Upper lobe of right lung (tissue), 1 donor: ENCODE data around the gene DHX15. TPM values are rescaled to one million over a fixed set of nuclear protein-coding genes. Genes with fewer than 3 reads are reported as not detected.

ENCODE experiments used
- ATAC-seq: fragments of 200-7000 bp; cut with Tn5 transposase; one replicate; pipeline ENCODE4 v1.9.1; 2020; ENCODE audit warnings: mild to moderate bottlenecking, moderate library complexity
- DNase-seq: peaks from one replicate; pipeline ENCODE4 v3.0.0-alpha.2; 2020
- H3K27ac ChIP-seq: fragments of 200-600 bp; one replicate; pipeline ENCODE4 v1.8.0; 2022
- H3K27me3 ChIP-seq: fragments of 200-600 bp; one replicate; pipeline ENCODE4 v1.8.0; 2022; ENCODE audit warnings: mild to moderate bottlenecking
- H3K36me3 ChIP-seq: fragments of 200-600 bp; one replicate; pipeline ENCODE4 v1.8.0; 2022
- H3K4me1 ChIP-seq: fragments of 200-600 bp; one replicate; pipeline ENCODE4 v1.8.0; 2022
- H3K4me3 ChIP-seq: fragments of 200-600 bp; one replicate; pipeline ENCODE4 v1.8.0; 2022; ENCODE audit warnings: mild to moderate bottlenecking
- H3K9me3 ChIP-seq: fragments of 200-600 bp; one replicate; pipeline ENCODE4 v1.8.0; 2022
- intact Hi-C: fragments of 100-400 bp; cut with DNase I; formaldehyde crosslinking; loops from one replicate; pipeline ENCODE4 v1.11.0; 2022
- total RNA-seq: library from RNA; stranded (reverse); fragmentation: NEBNext Ultra II Directional; extraction: Animal tissue kit (Norgen Biotek cat#: 25700); gene quantifications from one replicate; pipeline ENCODE4 v1.2.1, GENCODE V29; 2021
- TF ChIP-seq, protein P1 (sequence below): fragments of 200-600 bp; IDR thresholded peaks from one replicate; pipeline ENCODE4 v1.8.0; 2022; ENCODE audit warnings: antibody characterized with exemption
- donor health status: DM: no; HTN: yes; CAD: no; lungs with severe emphysema.

DHX15 gene
- total RNA-seq, 1 donor from 2014 or later: 101 TPM

DNA sequence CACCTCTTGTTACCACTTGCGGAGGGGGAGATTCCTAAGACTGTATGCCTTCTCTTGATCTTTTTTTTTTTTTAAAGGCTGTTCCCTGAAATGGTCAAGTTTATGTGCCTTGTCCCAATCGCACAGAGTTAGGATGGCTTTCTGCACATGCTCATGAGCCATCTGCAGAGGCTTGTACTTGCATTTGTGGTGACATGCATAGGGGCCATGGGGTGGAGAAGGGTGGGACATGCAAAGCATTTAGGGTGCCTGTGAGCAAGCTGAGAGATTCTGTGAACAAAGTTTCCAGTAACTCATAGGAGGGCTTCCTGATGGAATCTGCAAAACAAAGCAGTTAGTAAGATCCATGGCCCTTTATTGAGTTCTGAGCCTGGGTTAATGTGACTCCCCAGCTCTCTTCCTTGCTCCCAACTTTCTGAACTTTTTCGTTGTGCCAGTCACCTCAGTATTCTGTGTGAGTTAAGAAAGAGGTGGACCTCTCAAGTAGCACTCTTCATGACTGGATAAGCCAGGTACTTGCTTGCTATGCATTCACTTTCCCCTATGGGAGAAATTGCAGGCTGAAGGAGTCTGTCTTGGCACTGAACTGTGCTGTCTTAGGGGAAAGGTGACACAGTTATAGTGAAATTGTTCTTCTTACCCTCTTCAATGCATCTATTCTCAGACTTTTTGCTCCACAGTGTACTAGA, 37.9 kb upstream of the DHX15 start:
- Histone ChIP-seq H3K4me1 (no peaks in the 10 kb centered on the region), H3K27ac (no peak overlapping the region), H3K27me3 (no peaks in the 10 kb centered on the region), H3K4me3 (no peak overlapping the region), H3K36me3 (no peaks in the 10 kb centered on the region), H3K9me3 (no peaks in the 10 kb centered on the region)
- no peak for DNase-seq
- intact Hi-C loops: no loop called here
- peak; percentile 31 for ATAC-seq
- TF ChIP-seq, protein P1, sequence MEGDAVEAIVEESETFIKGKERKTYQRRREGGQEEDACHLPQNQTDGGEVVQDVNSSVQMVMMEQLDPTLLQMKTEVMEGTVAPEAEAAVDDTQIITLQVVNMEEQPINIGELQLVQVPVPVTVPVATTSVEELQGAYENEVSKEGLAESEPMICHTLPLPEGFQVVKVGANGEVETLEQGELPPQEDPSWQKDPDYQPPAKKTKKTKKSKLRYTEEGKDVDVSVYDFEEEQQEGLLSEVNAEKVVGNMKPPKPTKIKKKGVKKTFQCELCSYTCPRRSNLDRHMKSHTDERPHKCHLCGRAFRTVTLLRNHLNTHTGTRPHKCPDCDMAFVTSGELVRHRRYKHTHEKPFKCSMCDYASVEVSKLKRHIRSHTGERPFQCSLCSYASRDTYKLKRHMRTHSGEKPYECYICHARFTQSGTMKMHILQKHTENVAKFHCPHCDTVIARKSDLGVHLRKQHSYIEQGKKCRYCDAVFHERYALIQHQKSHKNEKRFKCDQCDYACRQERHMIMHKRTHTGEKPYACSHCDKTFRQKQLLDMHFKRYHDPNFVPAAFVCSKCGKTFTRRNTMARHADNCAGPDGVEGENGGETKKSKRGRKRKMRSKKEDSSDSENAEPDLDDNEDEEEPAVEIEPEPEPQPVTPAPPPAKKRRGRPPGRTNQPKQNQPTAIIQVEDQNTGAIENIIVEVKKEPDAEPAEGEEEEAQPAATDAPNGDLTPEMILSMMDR: no peak

DNA sequence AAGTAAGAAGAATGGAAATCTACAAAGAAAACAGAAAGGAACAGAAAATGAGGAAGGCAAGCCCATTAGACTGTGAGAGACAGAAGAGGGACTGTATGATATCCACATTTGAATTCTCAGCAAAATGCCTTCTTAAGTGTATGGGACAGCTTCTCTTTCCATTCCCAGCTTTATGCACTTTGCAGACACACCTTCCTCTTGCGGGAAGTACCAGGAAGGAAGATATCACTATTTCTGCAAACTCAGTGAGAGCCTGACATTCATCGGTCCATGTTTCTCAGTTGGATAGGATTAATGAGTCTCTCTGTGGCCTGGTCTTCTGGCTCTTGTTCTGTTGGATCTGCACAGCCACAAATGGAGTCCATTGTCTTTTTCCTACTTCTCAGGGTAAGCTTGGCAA, 31.6 kb upstream of the DHX15 start:
- no peaks in the 10 kb centered on the region for H3K4me1 ChIP-seq
- no peaks in the 10 kb centered on the region for H3K27me3 ChIP-seq
- no peak for DNase-seq
- no peaks in the 10 kb centered on the region for H3K9me3 ChIP-seq
- ATAC-seq: no peak
- intact Hi-C loops: no loop called here
- H3K27ac ChIP-seq: no peak overlapping the region
- TF ChIP-seq, protein P1: no peak
- no peak overlapping the region for H3K4me3 ChIP-seq
- H3K36me3 ChIP-seq: no peaks in the 10 kb centered on the region

DNA sequence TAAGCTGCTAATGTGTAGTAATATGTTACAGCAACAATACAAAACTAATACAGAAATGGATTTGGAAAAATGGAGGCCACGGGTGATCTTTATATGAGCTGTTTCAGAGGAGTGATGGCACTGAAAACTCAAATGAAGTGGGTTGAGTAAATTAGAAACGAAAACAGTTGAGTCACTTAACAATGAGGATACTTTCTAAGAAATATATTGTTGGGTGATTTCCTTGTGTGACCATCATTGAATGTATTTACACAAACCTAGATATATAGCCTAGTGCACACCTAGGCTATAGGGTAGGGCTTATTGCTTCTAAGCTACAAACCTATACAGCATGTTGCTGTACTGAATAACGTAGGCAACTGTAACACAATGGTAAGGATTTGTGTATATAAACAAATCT, 30.5 kb upstream of the DHX15 start:
- no peaks in the 10 kb centered on the region for H3K36me3 ChIP-seq
- TF ChIP-seq, protein P1: no peak
- H3K4me3 ChIP-seq: no peak overlapping the region
- no peaks in the 10 kb centered on the region for H3K27me3 ChIP-seq
- intact Hi-C loops: no loop called here
- H3K9me3 ChIP-seq: no peaks in the 10 kb centered on the region
- H3K4me1 ChIP-seq: no peaks in the 10 kb centered on the region
- no peak overlapping the region for H3K27ac ChIP-seq
- no peak for DNase-seq
- ATAC-seq: no peak

DNA sequence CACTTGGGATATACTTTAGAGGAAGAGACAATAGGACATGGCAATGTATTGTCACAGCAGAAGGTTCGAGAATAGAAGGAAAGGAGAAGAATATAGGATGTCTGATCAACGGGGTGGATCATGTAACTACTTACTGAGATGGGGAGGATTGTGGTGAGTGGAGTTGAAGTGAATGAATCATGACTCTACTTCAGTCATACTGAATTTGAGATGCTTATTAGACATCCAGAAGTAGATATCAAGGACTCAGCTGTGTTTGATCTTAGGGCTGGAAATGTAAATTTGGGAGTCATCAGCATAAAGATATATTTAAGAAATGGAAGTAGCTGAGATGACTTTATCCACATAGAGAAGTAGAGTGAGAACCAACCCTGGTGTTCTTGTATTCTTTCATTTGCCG, 29.1 kb upstream of the DHX15 start:
- Histone ChIP-seq H3K27ac (no peak overlapping the region), H3K4me1 (no peaks in the 10 kb centered on the region), H3K9me3 (no peaks in the 10 kb centered on the region), H3K36me3 (no peaks in the 10 kb centered on the region), H3K27me3 (no peaks in the 10 kb centered on the region), H3K4me3 (no peak overlapping the region)
- DNase-seq (no peak), ATAC-seq (no peak)
- TF ChIP-seq, protein P1: no peak
- intact Hi-C loops: no loop called here

DNA sequence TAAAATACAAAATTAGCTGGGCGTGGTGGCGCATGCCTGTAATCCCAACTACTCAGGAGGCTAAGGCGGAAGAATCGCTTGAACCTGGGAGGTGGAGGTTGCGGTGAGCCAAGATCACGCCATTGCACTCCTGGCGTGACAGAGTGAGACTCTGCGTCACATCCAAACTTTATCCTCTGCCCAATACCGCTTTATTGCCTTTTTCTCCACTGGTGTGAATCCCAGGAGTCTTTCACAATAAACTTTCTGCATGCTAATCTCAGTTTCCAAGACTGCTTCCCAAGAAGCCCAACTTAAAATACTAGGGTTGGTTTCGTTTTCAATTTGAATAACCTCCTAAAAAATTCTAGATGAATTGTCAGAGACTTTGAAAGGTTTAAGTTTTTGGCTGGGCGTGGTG, 27.2 kb upstream of the DHX15 start:
- H3K36me3 ChIP-seq: no peaks in the 10 kb centered on the region
- H3K4me3 ChIP-seq: no peak overlapping the region
- intact Hi-C loops: no loop called here
- DNase-seq: no peak
- H3K27ac ChIP-seq: no peak overlapping the region
- H3K4me1 ChIP-seq: no peaks in the 10 kb centered on the region
- TF ChIP-seq, protein P1: no peak
- no peaks in the 10 kb centered on the region for H3K9me3 ChIP-seq
- H3K27me3 ChIP-seq: no peaks in the 10 kb centered on the region
- no peak for ATAC-seq

DNA sequence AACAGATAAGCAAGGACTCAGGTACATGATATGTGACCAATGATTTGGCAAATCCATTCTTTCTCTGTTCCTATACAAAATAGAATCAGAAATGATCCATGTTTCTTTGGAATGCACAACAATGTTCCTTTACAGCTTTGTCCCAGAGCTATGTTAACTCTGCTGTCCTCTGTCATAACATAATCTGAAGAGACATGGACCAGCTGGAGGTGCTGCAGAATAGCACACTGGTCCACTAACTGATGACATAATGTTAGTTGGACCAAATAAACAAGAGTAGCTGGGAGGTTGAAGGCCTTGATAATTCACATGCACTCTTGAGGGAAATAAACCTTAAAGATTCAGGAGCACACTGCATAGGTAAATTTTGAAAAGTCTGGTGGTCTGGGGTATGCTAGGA, 23.0 kb upstream of the DHX15 start:
- intact Hi-C loops: no loop called here
- TF ChIP-seq, protein P1: no peak
- peak; percentile 29 for ATAC-seq
- no peaks in the 10 kb centered on the region for H3K9me3 ChIP-seq
- H3K4me1 ChIP-seq: no peaks in the 10 kb centered on the region
- DNase-seq: no peak
- H3K36me3 ChIP-seq: no peaks in the 10 kb centered on the region
- H3K27me3 ChIP-seq: no peaks in the 10 kb centered on the region
- no peak overlapping the region for H3K27ac ChIP-seq
- H3K4me3 ChIP-seq: no peak overlapping the region
